Neural progenitor cell (in vitro differentiated cells): ENCODE data around the gene LMCD1.

Source experiments
- EZH2 ChIP-seq: fragments of 200-600 bp; sonication (generic); IDR thresholded peaks from 2 replicates; pipeline ENCODE4 v1.6.1; 2017; ENCODE audit warnings: antibody characterized with exemption, mild to moderate bottlenecking, moderate library complexity
- EZH2phosphoT487 ChIP-seq: fragments of 200-600 bp; sonication (generic); IDR thresholded peaks from 2 replicates; pipeline ENCODE4 v1.6.1; 2017; ENCODE audit warnings: antibody characterized with exemption
- TF ChIP-seq, protein P1 (sequence below): fragments of 200-600 bp; sonication (generic); IDR thresholded peaks from 2 replicates; pipeline ENCODE4 v1.5.1; 2017; ENCODE audit warnings: antibody characterized with exemption, mild to moderate bottlenecking

DNA sequence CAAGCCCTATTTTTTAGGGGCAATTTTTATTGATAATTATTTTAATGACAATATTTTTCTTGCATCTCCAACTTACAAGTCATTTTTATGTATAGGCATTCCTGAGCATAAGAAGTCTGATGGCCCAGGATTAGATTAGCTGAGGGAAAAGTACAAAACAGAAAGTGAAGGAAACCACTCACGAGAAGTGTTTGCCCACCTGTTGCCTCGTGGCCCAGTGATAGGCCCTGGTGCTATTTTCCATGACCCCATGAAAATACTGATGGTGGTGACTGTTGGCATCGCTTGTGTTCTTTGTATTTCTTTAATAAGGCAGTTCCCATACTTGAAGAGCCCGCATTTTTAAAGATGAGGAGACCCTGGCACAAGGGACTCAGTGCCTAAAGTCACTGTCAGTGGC is 7.9 kb upstream of the LMCD1 start:
- TF ChIP-seq, protein P1, sequence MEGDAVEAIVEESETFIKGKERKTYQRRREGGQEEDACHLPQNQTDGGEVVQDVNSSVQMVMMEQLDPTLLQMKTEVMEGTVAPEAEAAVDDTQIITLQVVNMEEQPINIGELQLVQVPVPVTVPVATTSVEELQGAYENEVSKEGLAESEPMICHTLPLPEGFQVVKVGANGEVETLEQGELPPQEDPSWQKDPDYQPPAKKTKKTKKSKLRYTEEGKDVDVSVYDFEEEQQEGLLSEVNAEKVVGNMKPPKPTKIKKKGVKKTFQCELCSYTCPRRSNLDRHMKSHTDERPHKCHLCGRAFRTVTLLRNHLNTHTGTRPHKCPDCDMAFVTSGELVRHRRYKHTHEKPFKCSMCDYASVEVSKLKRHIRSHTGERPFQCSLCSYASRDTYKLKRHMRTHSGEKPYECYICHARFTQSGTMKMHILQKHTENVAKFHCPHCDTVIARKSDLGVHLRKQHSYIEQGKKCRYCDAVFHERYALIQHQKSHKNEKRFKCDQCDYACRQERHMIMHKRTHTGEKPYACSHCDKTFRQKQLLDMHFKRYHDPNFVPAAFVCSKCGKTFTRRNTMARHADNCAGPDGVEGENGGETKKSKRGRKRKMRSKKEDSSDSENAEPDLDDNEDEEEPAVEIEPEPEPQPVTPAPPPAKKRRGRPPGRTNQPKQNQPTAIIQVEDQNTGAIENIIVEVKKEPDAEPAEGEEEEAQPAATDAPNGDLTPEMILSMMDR = no peak
- TF ChIP-seq EZH2 (no peak), EZH2phosphoT487 (no peak)
